Caco-2 (cell line): ENCODE results near the gene HUWE1. TPM values are rescaled to one million over a fixed set of nuclear protein-coding genes. Genes with fewer than 3 reads are reported as not detected.

Experiments
- BruUV-seq: library from RNA; stranded (reverse); fragments of 400-500 nt; replicated peaks from 2 replicates; lab custom pipeline; 2021; lab: Mats Ljungman, UMichigan
- CTCF ChIA-PET: fragments of 300-600 bp; sonication (Branson Sonifier 250); formaldehyde crosslinking; loops from one replicate; lab custom pipeline; 2022; ENCODE audit warnings: antibody characterized with exemption; lab: Charles Lee
- POLR2A ChIA-PET: fragments of 300-600 bp; sonication (Branson Sonifier 250); formaldehyde crosslinking; loops from one replicate; lab custom pipeline; 2022; ENCODE audit warnings: antibody characterized with exemption; lab: Charles Lee
- DNase-seq, 2 experiments: peaks; one replicate each; pipeline versions ENCODE4 v3.0.0 to v3.0.0-alpha.2; 2020 to 2022
- H3K27me3 ChIP-seq: replicated peaks from 2 replicates; pipeline ENCODE4 v1.6.0; 2011; ENCODE audit warnings: low read length; ENCODE audit not compliant: control insufficient read depth, insufficient read depth
- H3K36me3 ChIP-seq: 2 replicates; pipeline ENCODE4 v1.5.1; 2011; ENCODE audit warnings: low read length; ENCODE audit not compliant: control insufficient read depth, insufficient read depth
- H3K4me1 ChIP-seq: fragments of 250-450 bp; sonication (Bioruptor Pico); 2 replicates; pipeline ENCODE4 v1.5.1; 2020; ENCODE audit warnings: mild to moderate bottlenecking
- H3K4me3 ChIP-seq: 2 replicates; pipeline ENCODE4 v1.5.1; 2011; ENCODE audit warnings: low read depth, mild to moderate bottlenecking, control low read depth, low read length
- H3K9me3 ChIP-seq: fragments of 250-450 bp; sonication (Bioruptor Pico); 2 replicates; pipeline ENCODE4 v1.5.1; 2020; ENCODE audit warnings: mild to moderate bottlenecking, moderate library complexity
- H3K27ac Mint-ChIP-seq: one replicate; pipeline ENCODE4 v1.8.0; 2022; ENCODE audit warnings: mixed read lengths; ENCODE audit not compliant: unreplicated experiment
- H3K27me3 Mint-ChIP-seq: one replicate; pipeline ENCODE4 v1.8.0; 2022; ENCODE audit warnings: mixed read lengths; ENCODE audit not compliant: insufficient read depth, unreplicated experiment
- H3K36me3 Mint-ChIP-seq: one replicate; pipeline ENCODE4 v1.8.0; 2022; ENCODE audit warnings: mild to moderate bottlenecking, mixed read lengths; ENCODE audit not compliant: insufficient read depth, unreplicated experiment
- H3K4me1 Mint-ChIP-seq: one replicate; pipeline ENCODE4 v1.8.0; 2022; ENCODE audit warnings: low read depth, mixed read lengths; ENCODE audit not compliant: unreplicated experiment
- H3K4me3 Mint-ChIP-seq: one replicate; pipeline ENCODE4 v1.8.0; 2022; ENCODE audit warnings: mild to moderate bottlenecking, moderate library complexity, mixed read lengths; ENCODE audit not compliant: unreplicated experiment
- H3K9me3 Mint-ChIP-seq: one replicate; pipeline ENCODE4 v1.8.0; 2022; ENCODE audit warnings: mixed read lengths; ENCODE audit not compliant: unreplicated experiment
- CTCF ChIP-seq, 2 experiments: fragments of 200-600 bp in 1 of 2; IDR thresholded peaks; 1 replicate in 1 of 2; 2 replicates in 1 of 2; pipeline versions ENCODE4 v1.5.1 to v1.8.0; 2011 to 2022; ENCODE audit warnings: antibody characterized with exemption in 1 of 2, control low read depth in 1 of 2, inconsistent platforms in 1 of 2, low read depth in 1 of 2, low read length in 1 of 2, mild to moderate bottlenecking in 1 of 2, moderate library complexity in 1 of 2; ENCODE audit not compliant: insufficient read depth in 1 of 2, severe bottlenecking in 1 of 2, unreplicated experiment in 1 of 2
- intact Hi-C: fragments of 100-400 bp; cut with micrococcal nuclease; formaldehyde crosslinking; loops from one replicate; pipeline ENCODE4 v1.10.0; 2022; ENCODE audit not compliant: unreplicated experiment
- total RNA-seq: library from RNA; stranded (reverse); gene quantifications from 2 replicates; pipeline ENCODE4 v1.2.3, GENCODE V29; 2022

The HUWE1 gene
- total RNA-seq, 1 experiment from 2014 or later: 222 TPM

GRCh38 chrX:53639257-53639656, 47.3 kb downstream of the HUWE1 start:
- no peaks in the 10 kb centered on the region for H3K4me1 ChIP-seq
- no TSS peak for BruUV-seq
- no peak overlapping the region for H3K4me3 ChIP-seq
- intact Hi-C loops: no loop called here
- ChIA-PET CTCF (no interaction called here), POLR2A (interaction anchor here (0.6 kb wide), 1 partner anchor 36 kb away, joined by 3 read pairs; no protein-coding TSS in a partner anchor)
- no peaks in the 10 kb centered on the region for H3K9me3 ChIP-seq
- TF ChIP-seq CTCF (IDR thresholded peaks at IDR 0.05; ENCODE audit: insufficient read depth in 1 of 2, low read depth in 1 of 2, low read length in 1 of 2, severe bottlenecking in 1 of 2, unreplicated experiment in 1 of 2): no peak
- DNase-seq: no peak
- Mint-ChIP-seq H3K4me3 (no peak overlapping the region), H3K27ac (no peak overlapping the region), H3K4me1 (no peaks in the 10 kb centered on the region), H3K36me3 (peaks cover 33% of the 10 kb centered on the region), H3K27me3 (no peaks in the 10 kb centered on the region), H3K9me3 (no peaks in the 10 kb centered on the region)
- H3K27me3 ChIP-seq: no peaks in the 10 kb centered on the region
- no peaks in the 10 kb centered on the region; the same call in 1 of the 2 replicates for H3K36me3 ChIP-seq

- Mint-ChIP-seq H3K4me1 (no peaks in the 10 kb centered on the region), H3K9me3 (no peaks in the 10 kb centered on the region), H3K4me3 (no peak overlapping the region), H3K27ac (no peak overlapping the region), H3K27me3 (no peaks in the 10 kb centered on the region), H3K36me3 (peaks cover 40% of the 10 kb centered on the region)
- Histone ChIP-seq H3K9me3 (no peaks in the 10 kb centered on the region), H3K4me1 (no peaks in the 10 kb centered on the region), H3K4me3 (no peak overlapping the region), H3K36me3 (no peaks in the 10 kb centered on the region; the same call in 1 of the 2 replicates), H3K27me3 (no peaks in the 10 kb centered on the region)
- ChIA-PET CTCF (no interaction called here), POLR2A (no interaction called here)
- TF ChIP-seq CTCF (IDR thresholded peaks at IDR 0.05; ENCODE audit: insufficient read depth in 1 of 2, low read depth in 1 of 2, low read length in 1 of 2, severe bottlenecking in 1 of 2, unreplicated experiment in 1 of 2): no peak
- DNase-seq: no peak
- intact Hi-C loops: no loop called here
- no TSS peak for BruUV-seq
Measured at GRCh38 chrX:53637479-53637878, 49.0 kb downstream of the HUWE1 start.

GRCh38 chrX:53631156-53631555, 55.4 kb downstream of the HUWE1 start:
- Histone ChIP-seq H3K4me1 (peaks cover 4% of the 10 kb centered on the region; the same call in 1 of the 2 replicates), H3K9me3 (no peaks in the 10 kb centered on the region), H3K27me3 (no peaks in the 10 kb centered on the region), H3K36me3 (no peaks in the 10 kb centered on the region), H3K4me3 (no peak overlapping the region)
- no TSS peak for BruUV-seq
- TF ChIP-seq CTCF (IDR thresholded peaks at IDR 0.05; ENCODE audit: insufficient read depth in 1 of 2, low read depth in 1 of 2, low read length in 1 of 2, severe bottlenecking in 1 of 2, unreplicated experiment in 1 of 2): no peak
- no peak overlapping the region for H3K27ac Mint-ChIP-seq
- POLR2A ChIA-PET: no interaction called here
- no peak for DNase-seq
- CTCF ChIA-PET: no interaction called here
- no peaks in the 10 kb centered on the region for H3K9me3 Mint-ChIP-seq
- peaks cover 74% of the 10 kb centered on the region for H3K36me3 Mint-ChIP-seq
- intact Hi-C loops: no loop called here
- H3K4me1 Mint-ChIP-seq: no peaks in the 10 kb centered on the region
- no peaks in the 10 kb centered on the region for H3K27me3 Mint-ChIP-seq
- no peak overlapping the region for H3K4me3 Mint-ChIP-seq
